HEK293 (cell line): ENCODE measurements around the gene THAP12.
A peak's percentile ranks its signal among the peaks of the same experiment; 100 is the strongest.

Experiments used
- CTCF ChIA-PET: fragments of 350-600 bp; formaldehyde crosslinking; extraction: SDS; loops from one replicate; lab custom pipeline; 2021; ENCODE audit warnings: antibody characterized with exemption; lab: Yijun Ruan, JAX
- POLR2A ChIA-PET: fragments of 300-600 bp; formaldehyde crosslinking; extraction: SDS; loops from one replicate; lab custom pipeline; 2020; ENCODE audit warnings: antibody characterized with exemption, inconsistent platforms; lab: Yijun Ruan, JAX
- H3K27ac ChIP-seq: fragments of 200-500 bp; sonication (Bioruptor generic); 2 replicates; pipeline ENCODE4 v1.5.1; 2014; ENCODE audit warnings: low read depth, low read length, control low read depth, inconsistent platforms; ENCODE audit errors: extremely low read depth
- H3K36me3 ChIP-seq, 2 experiments: fragments of 200-500 bp in 1 of 2; sonication (Bioruptor generic) in 1 of 2; 1 replicate in 1 of 2; 2 replicates in 1 of 2; pipeline ENCODE4 v1.5.1; 2014 to 2017; ENCODE audit warnings: inconsistent platforms in 2 of 2, low read length in 2 of 2; ENCODE audit not compliant: control insufficient read depth in 2 of 2, insufficient read depth in 1 of 2
- H3K4me1 ChIP-seq: fragments of 200-500 bp; sonication (Bioruptor generic); 2 replicates; pipeline ENCODE4 v1.5.1; 2014; ENCODE audit warnings: mild to moderate bottlenecking, low read length, inconsistent platforms; ENCODE audit not compliant: control insufficient read depth, insufficient read depth
- H3K4me3 ChIP-seq: 2 replicates; pipeline ENCODE4 v1.5.1; 2011; ENCODE audit warnings: low read depth, mild to moderate bottlenecking, control low read depth, low read length, moderate library complexity
- H3K9me3 ChIP-seq: fragments of 200-500 bp; sonication (Bioruptor generic); 2 replicates; pipeline ENCODE4 v1.5.1; 2014; ENCODE audit warnings: low read depth, low read length, inconsistent platforms; ENCODE audit not compliant: control insufficient read depth, insufficient read depth
- BCL11A ChIP-seq: fragments of 450-650 bp; formaldehyde crosslinking; IDR thresholded peaks from 2 replicates; pipeline ENCODE4 v1.5.1; 2016; ENCODE audit warnings: low read depth, missing biosample characterization, missing genetic modification characterization
- GLIS1 ChIP-seq: fragments of 450-650 bp; formaldehyde crosslinking; IDR thresholded peaks from 2 replicates; pipeline ENCODE4 v1.5.1; 2016; ENCODE audit warnings: missing biosample characterization, missing genetic modification characterization
- GLIS2 ChIP-seq: fragments of 450-650 bp; formaldehyde crosslinking; IDR thresholded peaks from 2 replicates; pipeline ENCODE4 v1.5.1; 2016; ENCODE audit warnings: missing biosample characterization, missing genetic modification characterization
- HOXD13 ChIP-seq: sonication (generic); formaldehyde crosslinking; IDR thresholded peaks from 2 replicates; pipeline ENCODE4 v1.8.0; 2022; ENCODE audit warnings: missing genetic modification reagents, borderline replicate concordance
- PRDM10 ChIP-seq: fragments of 450-650 bp; formaldehyde crosslinking; IDR thresholded peaks from 2 replicates; pipeline ENCODE4 v1.5.1; 2016; ENCODE audit warnings: missing biosample characterization, missing genetic modification characterization
- SP2 ChIP-seq: fragments of 450-650 bp; formaldehyde crosslinking; IDR thresholded peaks from 2 replicates; pipeline ENCODE4 v1.5.1; 2016; ENCODE audit warnings: missing biosample characterization, missing genetic modification characterization
- TCF7L2 ChIP-seq: IDR thresholded peaks from 2 replicates; pipeline ENCODE4 v1.6.1; 2011; ENCODE audit warnings: low read depth, mild to moderate bottlenecking, inconsistent platforms, low read length, moderate library complexity, borderline replicate concordance
- ZBTB7A ChIP-seq: fragments of 450-650 bp; formaldehyde crosslinking; IDR thresholded peaks from 2 replicates; pipeline ENCODE4 v1.5.1; 2016; ENCODE audit warnings: low read depth, missing biosample characterization, missing genetic modification characterization
- ZBTB8A ChIP-seq: fragments of 450-650 bp; formaldehyde crosslinking; IDR thresholded peaks from 2 replicates; pipeline ENCODE4 v1.5.1; 2016; ENCODE audit warnings: missing biosample characterization, missing genetic modification characterization
- ZFHX2 ChIP-seq: fragments of 450-650 bp; formaldehyde crosslinking; conservative IDR thresholded peaks from 2 replicates; pipeline ENCODE4 v1.5.1; 2016; ENCODE audit warnings: missing biosample characterization, missing genetic modification characterization
- ZFP37 ChIP-seq: fragments of 450-650 bp; formaldehyde crosslinking; IDR thresholded peaks from 2 replicates; pipeline ENCODE4 v1.5.1; 2016; ENCODE audit warnings: missing biosample characterization, missing genetic modification characterization
- ZFP41 ChIP-seq: fragments of 450-650 bp; formaldehyde crosslinking; IDR thresholded peaks from 2 replicates; pipeline ENCODE4 v1.5.1; 2016; ENCODE audit warnings: missing biosample characterization, missing genetic modification characterization, borderline replicate concordance
- ZNF24 ChIP-seq: fragments of 450-650 bp; formaldehyde crosslinking; IDR thresholded peaks from 2 replicates; pipeline ENCODE4 v1.5.1; 2016; ENCODE audit warnings: missing biosample characterization, missing genetic modification characterization
- ZNF335 ChIP-seq: fragments of 450-650 bp; formaldehyde crosslinking; conservative IDR thresholded peaks from 2 replicates; pipeline ENCODE4 v1.5.1; 2016; ENCODE audit warnings: missing biosample characterization, missing genetic modification characterization
- ZNF341 ChIP-seq: fragments of 450-650 bp; formaldehyde crosslinking; IDR thresholded peaks from 2 replicates; pipeline ENCODE4; 2016; ENCODE audit warnings: low read depth, missing biosample characterization, missing genetic modification characterization
- ZNF600 ChIP-seq: fragments of 450-650 bp; formaldehyde crosslinking; IDR thresholded peaks from 2 replicates; pipeline ENCODE4 v1.5.1; 2016; ENCODE audit warnings: missing biosample characterization, missing genetic modification characterization
- ZNF704 ChIP-seq: fragments of 450-650 bp; formaldehyde crosslinking; IDR thresholded peaks from 2 replicates; pipeline ENCODE4 v1.5.1; 2016; ENCODE audit warnings: missing biosample characterization, missing genetic modification characterization
- ZNF768 ChIP-seq: fragments of 450-650 bp; formaldehyde crosslinking; IDR thresholded peaks from 2 replicates; pipeline ENCODE4 v1.5.1; 2018; ENCODE audit warnings: missing biosample characterization, mild to moderate bottlenecking, missing genetic modification characterization
- ZNF830 ChIP-seq: fragments of 450-650 bp; IDR thresholded peaks from 2 replicates; pipeline ENCODE4 v1.5.0; 2018; ENCODE audit warnings: missing biosample characterization, missing genetic modification characterization, low read depth, mild to moderate bottlenecking, moderate library complexity
- ZSCAN30 ChIP-seq: fragments of 450-650 bp; IDR thresholded peaks from 2 replicates; pipeline ENCODE4 v1.5.1; 2018; ENCODE audit warnings: missing biosample characterization, mild to moderate bottlenecking, missing genetic modification characterization, moderate library complexity
- TF ChIP-seq, protein P1 (sequence below): fragments of 450-650 bp; formaldehyde crosslinking; IDR thresholded peaks from 2 replicates; pipeline ENCODE4 v1.5.1; 2016; ENCODE audit warnings: missing biosample characterization, missing genetic modification characterization
- TF ChIP-seq, protein P2 (sequence below): fragments of 450-650 bp; formaldehyde crosslinking; IDR thresholded peaks from 2 replicates; pipeline ENCODE4 v1.5.1; 2016; ENCODE audit warnings: missing biosample characterization, missing genetic modification characterization
- TF ChIP-seq, protein P3 (sequence below): fragments of 450-650 bp; formaldehyde crosslinking; IDR thresholded peaks from 2 replicates; pipeline ENCODE4 v1.5.1; 2016; ENCODE audit warnings: missing biosample characterization, missing genetic modification characterization

THAP12 gene

GRCh38 chr11:76382209-76382608 lies 1.3 kb upstream of the THAP12 start (continued):
- TF ChIP-seq ZNF704 (tag by site-specific recombination) (no peak), GLIS1 (tag by site-specific recombination) (peak; percentile 27; the same call in 1 of the 2 replicates)

DNA sequence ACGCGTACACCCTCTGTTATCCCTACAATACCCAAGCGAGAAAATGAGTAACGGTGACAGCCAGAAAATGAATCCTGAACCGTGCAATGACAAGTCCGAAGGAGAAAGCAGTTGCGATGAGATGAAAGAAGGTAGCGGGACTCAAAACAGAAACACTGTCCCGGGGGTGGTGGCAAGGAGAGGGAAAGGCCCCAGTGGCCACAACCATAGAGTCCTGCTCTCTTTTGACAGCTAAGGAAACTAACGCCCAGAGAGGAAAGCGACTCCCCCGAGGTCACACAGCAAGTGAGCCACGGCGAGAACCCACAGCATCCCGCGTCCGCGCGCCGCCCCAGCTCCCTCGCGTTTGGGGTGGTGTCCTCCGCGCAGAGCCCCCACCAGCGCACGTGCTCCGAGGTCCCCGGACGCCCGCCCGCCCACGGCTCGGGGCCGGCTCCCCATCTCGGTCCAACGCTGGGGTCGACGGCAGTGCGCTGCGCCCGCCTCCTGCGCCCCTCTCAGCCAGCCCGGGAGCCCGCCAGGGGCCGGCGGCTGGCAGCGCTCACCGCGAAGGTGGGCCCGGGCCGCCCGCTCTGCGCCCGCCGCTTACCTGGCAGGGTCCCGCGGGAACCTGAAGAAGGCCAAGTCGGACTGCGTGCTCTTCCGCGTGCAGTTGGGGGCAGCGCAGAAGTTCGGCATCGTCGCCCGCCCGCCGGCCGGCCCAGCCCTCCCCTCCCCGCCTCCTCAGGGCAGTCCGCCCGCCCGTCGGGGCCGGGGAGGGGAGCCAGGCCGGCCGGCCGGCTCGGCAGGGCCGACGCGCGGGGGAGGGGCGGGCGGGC lies 564 bp downstream of the THAP12 start:
- TF ChIP-seq PRDM10 (tag by site-specific recombination) (peak; percentile 47; the same call in 1 of the 2 replicates), ZNF768 (peak; percentile 86), ZFP41 (tag by site-specific recombination) (no peak), ZNF341 (tag by site-specific recombination) (peak; percentile 97), ZBTB8A (tag by site-specific recombination) (no peak), ZNF335 (tag by site-specific recombination) (peak; percentile 35), ZFP37 (tag by site-specific recombination) (0 out of 2 replicates have a peak, but pooled peaks have one; percentile 33), GLIS2 (tag by site-specific recombination) (0 out of 2 replicates have a peak, but pooled peaks have one; percentile 21), HOXD13 (CRISPR knock-in tag) (no peak), ZSCAN30 (no peak), SP2 (0 out of 2 replicates have a peak, but pooled peaks have one; percentile 14), ZBTB7A (no peak), ZNF24 (tag by site-specific recombination) (no peak), BCL11A (tag by site-specific recombination) (no peak), TCF7L2 (no peak), ZFHX2 (tag by site-specific recombination) (0 out of 2 replicates have a peak, but pooled peaks have one; percentile 52), ZNF830 (no peak), ZNF600 (tag by site-specific recombination) (peak; percentile 35; the same call in 1 of the 2 replicates)
- TF ChIP-seq, protein P1, sequence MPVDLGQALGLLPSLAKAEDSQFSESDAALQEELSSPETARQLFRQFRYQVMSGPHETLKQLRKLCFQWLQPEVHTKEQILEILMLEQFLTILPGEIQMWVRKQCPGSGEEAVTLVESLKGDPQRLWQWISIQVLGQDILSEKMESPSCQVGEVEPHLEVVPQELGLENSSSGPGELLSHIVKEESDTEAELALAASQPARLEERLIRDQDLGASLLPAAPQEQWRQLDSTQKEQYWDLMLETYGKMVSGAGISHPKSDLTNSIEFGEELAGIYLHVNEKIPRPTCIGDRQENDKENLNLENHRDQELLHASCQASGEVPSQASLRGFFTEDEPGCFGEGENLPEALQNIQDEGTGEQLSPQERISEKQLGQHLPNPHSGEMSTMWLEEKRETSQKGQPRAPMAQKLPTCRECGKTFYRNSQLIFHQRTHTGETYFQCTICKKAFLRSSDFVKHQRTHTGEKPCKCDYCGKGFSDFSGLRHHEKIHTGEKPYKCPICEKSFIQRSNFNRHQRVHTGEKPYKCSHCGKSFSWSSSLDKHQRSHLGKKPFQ: no peak
- TF ChIP-seq, protein P2, sequence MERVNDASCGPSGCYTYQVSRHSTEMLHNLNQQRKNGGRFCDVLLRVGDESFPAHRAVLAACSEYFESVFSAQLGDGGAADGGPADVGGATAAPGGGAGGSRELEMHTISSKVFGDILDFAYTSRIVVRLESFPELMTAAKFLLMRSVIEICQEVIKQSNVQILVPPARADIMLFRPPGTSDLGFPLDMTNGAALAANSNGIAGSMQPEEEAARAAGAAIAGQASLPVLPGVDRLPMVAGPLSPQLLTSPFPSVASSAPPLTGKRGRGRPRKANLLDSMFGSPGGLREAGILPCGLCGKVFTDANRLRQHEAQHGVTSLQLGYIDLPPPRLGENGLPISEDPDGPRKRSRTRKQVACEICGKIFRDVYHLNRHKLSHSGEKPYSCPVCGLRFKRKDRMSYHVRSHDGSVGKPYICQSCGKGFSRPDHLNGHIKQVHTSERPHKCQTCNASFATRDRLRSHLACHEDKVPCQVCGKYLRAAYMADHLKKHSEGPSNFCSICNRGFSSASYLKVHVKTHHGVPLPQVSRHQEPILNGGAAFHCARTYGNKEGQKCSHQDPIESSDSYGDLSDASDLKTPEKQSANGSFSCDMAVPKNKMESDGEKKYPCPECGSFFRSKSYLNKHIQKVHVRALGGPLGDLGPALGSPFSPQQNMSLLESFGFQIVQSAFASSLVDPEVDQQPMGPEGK (tag by site-specific recombination): 0 out of 2 replicates have a peak, but pooled peaks have one; percentile 13
- TF ChIP-seq, protein P3, sequence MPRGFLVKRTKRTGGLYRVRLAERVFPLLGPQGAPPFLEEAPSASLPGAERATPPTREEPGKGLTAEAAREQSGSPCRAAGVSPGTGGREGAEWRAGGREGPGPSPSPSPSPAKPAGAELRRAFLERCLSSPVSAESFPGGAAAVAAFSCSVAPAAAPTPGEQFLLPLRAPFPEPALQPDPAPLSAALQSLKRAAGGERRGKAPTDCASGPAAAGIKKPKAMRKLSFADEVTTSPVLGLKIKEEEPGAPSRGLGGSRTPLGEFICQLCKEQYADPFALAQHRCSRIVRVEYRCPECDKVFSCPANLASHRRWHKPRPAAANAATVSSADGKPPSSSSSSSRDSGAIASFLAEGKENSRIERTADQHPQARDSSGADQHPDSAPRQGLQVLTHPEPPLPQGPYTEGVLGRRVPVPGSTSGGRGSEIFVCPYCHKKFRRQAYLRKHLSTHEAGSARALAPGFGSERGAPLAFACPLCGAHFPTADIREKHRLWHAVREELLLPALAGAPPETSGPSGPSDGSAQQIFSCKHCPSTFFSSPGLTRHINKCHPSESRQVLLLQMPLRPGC (tag by site-specific recombination): no peak
- Histone ChIP-seq H3K4me3 (peak overlapping the region; percentile 83), H3K27ac (peak overlapping the region; percentile 72), H3K4me1 (no peaks in the 10 kb centered on the region), H3K9me3 (no peaks in the 10 kb centered on the region), H3K36me3 (peaks cover 0 to 4% of the 10 kb centered on the region in 2 experiments; a peak in 1 of 3 replicates)
- ChIA-PET POLR2A (interaction anchor here (0.6 kb wide), 1 partner anchor 374 kb away, joined by 3 read pairs; no protein-coding TSS in a partner anchor), CTCF (no interaction called here)
